GM21619 (cell line): Measurements from ENCODE around the gene INSC.
A peak's percentile ranks its signal among the peaks of the same experiment; 100 is the strongest.

Source experiments
- ATAC-seq: cut with Tn5 transposase; IDR thresholded peaks from one replicate; pipeline ENCODE4 v1.9.1; 2021; ENCODE audit not compliant: unreplicated experiment

INSC gene

DNA sequence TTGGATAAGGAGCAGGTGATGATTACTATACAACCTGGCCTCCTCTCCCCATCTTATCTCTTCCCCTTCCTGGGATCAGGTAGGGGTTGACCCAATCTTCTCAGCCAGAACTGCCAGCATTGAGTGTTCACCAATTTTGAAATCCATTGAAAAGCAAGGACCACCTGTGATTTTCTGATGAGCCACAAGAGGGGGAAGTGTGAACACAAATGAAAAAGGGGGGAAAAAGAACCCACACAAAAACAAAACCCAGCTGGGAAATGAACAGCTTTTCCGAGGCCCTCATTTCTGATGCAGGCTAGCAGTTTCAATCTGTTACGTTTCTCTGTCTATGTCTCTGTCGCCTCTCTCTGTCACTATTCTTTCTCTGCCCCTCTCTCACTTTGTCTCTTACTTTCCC lies 161.9 kb downstream of the INSC start:
- no peak for ATAC-seq

- ATAC-seq = no peak
Measured at GRCh38 chr11:15278128-15278527, 163.4 kb downstream of the INSC start.

DNA sequence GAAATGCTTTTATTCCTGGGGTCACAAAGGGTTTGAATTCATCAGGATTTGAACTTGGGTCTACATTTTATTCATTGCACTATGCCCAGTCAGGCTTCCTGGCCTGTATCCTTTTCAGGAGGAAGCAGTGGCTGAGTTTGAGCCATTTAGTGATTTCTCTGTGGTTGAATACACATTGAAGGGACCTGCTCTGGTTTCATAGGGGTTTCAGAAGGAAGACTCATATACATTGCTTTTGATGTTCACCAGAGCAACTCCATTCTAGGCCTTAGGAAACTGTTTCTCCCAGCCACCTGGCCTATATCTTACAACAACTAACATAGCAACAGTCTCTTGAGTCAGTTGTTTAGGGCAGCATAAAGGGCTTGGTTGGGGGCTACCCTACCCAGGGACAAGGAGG lies 165.7 kb downstream of the INSC start:
- ATAC-seq = peak; percentile 66

GRCh38 chr11:15282754-15283153 lies 168.0 kb downstream of the INSC start:
- ATAC-seq = no peak

DNA sequence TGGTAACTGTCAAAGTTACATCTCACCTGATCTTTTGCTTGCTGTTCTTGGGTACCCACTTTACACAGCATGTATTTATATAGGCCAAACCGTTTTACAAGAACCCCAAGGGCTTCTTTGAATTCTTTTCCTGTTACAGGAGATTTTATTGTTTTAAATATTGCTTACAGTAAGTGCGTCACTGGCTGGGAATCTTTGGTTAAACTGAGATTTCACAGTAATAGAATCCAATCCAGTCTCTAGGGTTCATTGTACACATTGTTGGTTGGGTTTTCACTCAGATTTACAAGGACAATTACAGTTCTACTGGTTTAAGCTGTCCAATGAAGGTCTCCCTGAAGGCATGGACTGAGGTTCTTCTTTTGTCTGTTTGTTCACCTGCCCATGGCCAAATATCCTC lies 171.7 kb downstream of the INSC start:
- no peak for ATAC-seq

DNA sequence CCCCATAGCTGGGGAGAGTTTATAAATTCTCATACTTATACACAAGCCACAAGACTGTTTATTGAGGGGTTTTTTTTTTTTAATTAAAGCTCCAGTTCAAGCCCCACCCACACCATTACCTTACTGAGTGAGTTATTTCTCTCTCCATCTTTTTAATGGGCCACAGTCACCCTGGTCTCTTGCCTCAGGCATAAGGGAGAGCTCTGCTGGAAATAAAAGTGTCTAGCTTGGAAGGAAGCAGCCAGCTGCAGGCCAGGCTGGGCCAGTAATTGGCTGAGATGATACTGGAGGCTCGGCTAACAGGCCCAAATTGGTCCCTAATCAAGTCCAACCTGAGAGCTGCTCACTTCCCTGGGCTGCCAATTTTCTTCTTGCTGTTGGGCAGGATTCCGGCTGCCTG lies 174.1 kb downstream of the INSC start:
- ATAC-seq = no peak

- ATAC-seq = no peak
Measured at GRCh38 chr11:15289723-15290122, 175.0 kb downstream of the INSC start.

DNA sequence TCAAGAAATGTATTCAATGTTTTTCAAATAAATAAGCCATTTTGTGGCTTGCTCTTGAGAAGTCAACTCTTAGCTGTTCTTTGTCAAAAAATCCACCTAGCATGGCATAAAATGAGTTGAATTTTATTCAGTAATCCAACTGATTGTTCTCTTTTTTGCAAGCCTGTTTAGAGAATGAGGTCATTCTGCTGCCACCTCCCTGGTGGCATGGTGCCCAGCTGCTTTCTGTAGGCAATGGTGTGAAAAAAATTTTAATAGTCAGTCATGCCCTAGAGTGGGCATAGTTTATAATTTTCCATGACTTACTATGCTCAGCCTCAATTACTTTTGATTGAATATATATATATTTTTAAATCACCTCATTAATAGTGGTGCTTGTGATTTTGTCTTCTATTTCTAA lies 177.2 kb downstream of the INSC start:
- no peak for ATAC-seq

- ATAC-seq = no peak
Measured at GRCh38 chr11:15293975-15294620, 179.4 kb downstream of the INSC start.

- no peak for ATAC-seq
Measured at GRCh38 chr11:15295695-15296094, 181.0 kb downstream of the INSC start.
